ENCODE results near the gene L1CAM.

L1CAM gene

GRCh38 chrX:153881281-153881680, 4.7 kb downstream of the L1CAM start:
- no peak overlapping the region for H3K27ac ChIP-seq (ENCODE audit: low read length)
- H4K20me1 ChIP-seq (ENCODE audit: insufficient read depth, low read length): peaks cover 10% of the 10 kb centered on the region; the same call in 1 of the 2 replicates
- no peak overlapping the region for H3K4me3 ChIP-seq (ENCODE audit: low read length)
- no peaks in the 10 kb centered on the region for H3K79me2 ChIP-seq (ENCODE audit: low read length)
- no peak overlapping the region for H2AFZ ChIP-seq (ENCODE audit: low read depth, low read length)
- no peaks in the 10 kb centered on the region for H3K9me3 ChIP-seq (ENCODE audit: insufficient read depth, low read length)
- H3K4me1 ChIP-seq (ENCODE audit: low read length): peaks cover 55% of the 10 kb centered on the region
- no peak overlapping the region for H3K9ac ChIP-seq (ENCODE audit: low read length)
- peaks cover 5% of the 10 kb centered on the region; the same call in 1 of the 2 replicates for H3K27me3 ChIP-seq (ENCODE audit: low read depth, low read length)
- no peak for TF ChIP-seq EZH2phosphoT487 (IDR thresholded peaks at IDR 0.05; ENCODE audit: low read depth)
- TF ChIP-seq CTCF (IDR thresholded peaks at IDR 0.05; ENCODE audit: low read depth, low read length): no peak
- H3K36me3 ChIP-seq (replicated peaks; ENCODE audit: low read depth, low read length): no peaks in the 10 kb centered on the region
- no peak overlapping the region for H3K4me2 ChIP-seq (ENCODE audit: low read length)

GRCh38 chrX:153880440-153880815, 5.5 kb downstream of the L1CAM start:
- H3K27me3 ChIP-seq (ENCODE audit: low read depth, low read length): peaks cover 5% of the 10 kb centered on the region; the same call in 1 of the 2 replicates
- no peaks in the 10 kb centered on the region for H3K79me2 ChIP-seq (ENCODE audit: low read length)
- H3K27ac ChIP-seq (ENCODE audit: low read length): no peak overlapping the region
- H3K4me3 ChIP-seq (ENCODE audit: low read length): no peak overlapping the region
- no peak overlapping the region for H2AFZ ChIP-seq (ENCODE audit: low read depth, low read length)
- no peaks in the 10 kb centered on the region for H3K36me3 ChIP-seq (replicated peaks; ENCODE audit: low read depth, low read length)
- no peak for TF ChIP-seq CTCF (IDR thresholded peaks at IDR 0.05; ENCODE audit: low read depth, low read length)
- no peak overlapping the region for H3K9ac ChIP-seq (ENCODE audit: low read length)
- no peaks in the 10 kb centered on the region for H3K9me3 ChIP-seq (ENCODE audit: insufficient read depth, low read length)
- peaks cover 53% of the 10 kb centered on the region for H3K4me1 ChIP-seq (ENCODE audit: low read length)
- H4K20me1 ChIP-seq (ENCODE audit: insufficient read depth, low read length): peaks cover 13% of the 10 kb centered on the region
- peak overlapping the region; percentile 68; the same call in 1 of the 2 replicates for H3K4me2 ChIP-seq (ENCODE audit: low read length)

GRCh38 chrX:153879741-153880439, 6.1 kb downstream of the L1CAM start:
- peaks cover 49% of the 10 kb centered on the region for H3K4me1 ChIP-seq (ENCODE audit: low read length)
- H3K27ac ChIP-seq (ENCODE audit: low read length): no peak overlapping the region
- peak overlapping the region; percentile 67 for H3K4me3 ChIP-seq (ENCODE audit: low read length)
- H3K27me3 ChIP-seq (ENCODE audit: low read depth, low read length): 0 out of 2 replicates have a peak, but pooled peaks cover 1% of the 10 kb centered on the region
- H4K20me1 ChIP-seq (ENCODE audit: insufficient read depth, low read length): peaks cover 16% of the 10 kb centered on the region
- no peaks in the 10 kb centered on the region for H3K9me3 ChIP-seq (ENCODE audit: insufficient read depth, low read length)
- TF ChIP-seq CTCF (IDR thresholded peaks at IDR 0.05; ENCODE audit: low read depth, low read length): no peak
- no peak for TF ChIP-seq EZH2phosphoT487 (IDR thresholded peaks at IDR 0.05; ENCODE audit: low read depth)
- H3K4me2 ChIP-seq (ENCODE audit: low read length): peak overlapping the region; percentile 68
- no peaks in the 10 kb centered on the region for H3K79me2 ChIP-seq (ENCODE audit: low read length)
- no peak overlapping the region for H2AFZ ChIP-seq (ENCODE audit: low read depth, low read length)
- no peak overlapping the region for H3K9ac ChIP-seq (ENCODE audit: low read length)
- no peaks in the 10 kb centered on the region for H3K36me3 ChIP-seq (replicated peaks; ENCODE audit: low read depth, low read length)

GRCh38 chrX:153878969-153879653, 6.9 kb downstream of the L1CAM start:
- H3K27me3 ChIP-seq (ENCODE audit: low read depth, low read length): no peaks in the 10 kb centered on the region
- H3K36me3 ChIP-seq (replicated peaks; ENCODE audit: low read depth, low read length): no peaks in the 10 kb centered on the region
- H4K20me1 ChIP-seq (ENCODE audit: insufficient read depth, low read length): peaks cover 24% of the 10 kb centered on the region
- peak overlapping the region; percentile 67 for H3K4me3 ChIP-seq (ENCODE audit: low read length)
- no peak for TF ChIP-seq CTCF (IDR thresholded peaks at IDR 0.05; ENCODE audit: low read depth, low read length)
- TF ChIP-seq EZH2phosphoT487 (IDR thresholded peaks at IDR 0.05; ENCODE audit: low read depth): no peak
- peaks cover 44% of the 10 kb centered on the region for H3K4me1 ChIP-seq (ENCODE audit: low read length)
- no peak overlapping the region for H2AFZ ChIP-seq (ENCODE audit: low read depth, low read length)
- H3K9me3 ChIP-seq (ENCODE audit: insufficient read depth, low read length): no peaks in the 10 kb centered on the region
- no peaks in the 10 kb centered on the region for H3K79me2 ChIP-seq (ENCODE audit: low read length)
- no peak overlapping the region for H3K9ac ChIP-seq (ENCODE audit: low read length)
- no peak overlapping the region for H3K27ac ChIP-seq (ENCODE audit: low read length)
- peak overlapping the region; percentile 68 for H3K4me2 ChIP-seq (ENCODE audit: low read length)
